TTC549 (cell line): ENCODE measurements around the gene LCA5L.
"Not testable (repeated sequence)": the region's sequence is repeated elsewhere in the genome, so short reads cannot be mapped to it uniquely, and the experiment has no call there.

ENCODE experiments used
- FAIRE-seq: peaks from 2 replicates; lab custom pipeline; 2012; peaks lifted over from hg19 to GRCh38; lab: Jason Lieb, UNC

Gene LCA5L

DNA sequence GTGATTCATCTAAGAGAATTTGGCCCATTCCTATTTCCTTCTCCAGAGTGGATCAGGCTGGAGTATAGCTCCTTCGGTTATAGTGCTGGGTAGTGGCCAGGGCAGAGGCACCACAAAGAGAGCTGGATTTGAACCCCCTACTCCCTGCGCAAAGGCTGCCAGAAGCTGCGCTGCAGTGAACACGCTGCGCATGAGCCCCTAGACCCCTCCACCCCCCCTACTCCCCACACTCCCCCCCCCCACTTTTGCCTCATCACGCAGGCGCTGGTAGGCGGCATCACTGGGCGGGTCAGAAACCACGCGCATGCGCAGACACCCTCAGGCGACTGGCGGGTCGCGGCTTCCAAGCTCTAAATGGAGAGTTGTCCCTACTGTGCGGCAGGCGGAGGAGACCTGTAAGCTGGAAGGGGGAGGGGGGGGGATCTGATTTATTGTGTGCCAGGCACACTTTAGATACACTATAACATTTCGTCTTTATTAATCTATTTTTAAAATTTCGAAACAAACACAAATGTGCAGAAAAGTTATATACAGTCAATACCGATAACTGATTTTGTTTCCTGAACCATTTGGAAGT lies 58.0 kb downstream of the LCA5L start:
- no peak for FAIRE-seq

GRCh38 chr21:39386899-39387298 lies 58.7 kb downstream of the LCA5L start:
- no peak for FAIRE-seq

- FAIRE-seq: no peak
Observed at GRCh38 chr21:39386194-39386593, 59.4 kb downstream of the LCA5L start.

DNA sequence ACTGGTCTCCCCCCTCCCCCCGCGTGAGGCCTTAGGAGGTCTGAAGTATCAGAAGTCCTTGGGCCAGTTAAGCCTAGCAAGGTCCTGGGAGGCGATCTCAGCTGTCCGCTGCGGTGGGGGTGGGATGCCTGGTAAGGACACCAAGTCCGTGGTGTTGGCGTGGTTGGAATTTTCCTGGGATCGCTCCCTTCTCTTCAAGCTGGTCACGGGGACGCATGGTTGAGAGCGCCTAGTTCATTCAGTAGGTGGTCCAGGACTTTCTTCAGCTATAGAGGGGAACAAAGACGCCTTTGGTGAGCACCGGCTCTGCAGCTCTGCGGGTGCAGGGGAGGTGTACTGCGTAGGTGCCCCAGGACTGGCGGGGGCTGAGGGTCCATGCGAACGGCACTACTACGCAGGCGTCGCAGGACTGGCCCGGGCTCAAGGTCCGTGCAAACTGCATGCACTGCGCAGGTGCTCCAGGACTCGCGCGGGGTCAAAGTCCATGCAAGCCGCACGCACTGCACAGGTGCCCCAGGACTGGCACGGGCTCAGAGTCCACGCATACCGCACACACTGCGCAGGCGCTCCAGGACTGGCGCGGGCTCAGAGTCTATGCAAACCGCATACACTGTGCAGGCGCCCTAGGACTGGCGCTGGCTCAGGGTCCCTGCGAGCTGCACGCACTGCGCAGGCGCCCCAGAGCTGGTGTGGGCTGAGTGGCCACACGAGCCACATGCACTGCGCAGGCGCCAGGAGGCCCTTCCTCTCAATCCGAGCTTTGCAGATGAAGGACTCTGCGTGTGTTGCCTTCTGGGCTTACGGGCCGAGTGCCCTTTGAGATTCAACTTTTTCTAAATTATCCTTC lies 60.1 kb downstream of the LCA5L start:
- no peak for FAIRE-seq

DNA sequence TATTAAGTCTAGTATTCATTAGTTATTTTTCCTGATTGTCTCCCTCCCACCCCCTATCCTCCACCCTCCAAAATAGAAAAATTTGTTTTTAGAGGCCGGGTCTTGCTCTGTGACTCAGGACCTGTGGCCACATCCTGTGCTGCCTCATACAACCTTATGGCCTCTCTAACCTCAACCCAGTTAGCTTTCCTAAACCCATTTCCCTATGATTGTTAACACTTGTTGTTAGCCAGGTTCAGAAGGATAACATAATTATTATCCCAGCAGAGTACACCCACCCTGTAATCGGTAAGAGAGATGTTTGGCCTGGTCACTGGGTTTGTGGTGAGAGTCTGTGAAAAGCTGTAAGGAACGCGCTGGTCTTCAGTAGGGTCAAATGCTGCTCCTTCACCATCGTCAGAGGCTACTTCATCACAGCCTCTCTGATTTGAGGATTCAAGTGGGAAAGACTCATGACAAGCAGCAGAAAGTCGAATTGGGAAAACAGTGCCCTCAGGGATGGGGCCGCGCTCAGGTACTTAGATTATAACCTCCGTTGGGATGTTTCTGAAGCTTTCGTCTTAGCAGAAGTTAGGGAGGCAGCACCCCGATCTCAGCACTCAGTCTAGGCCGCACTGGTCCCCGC lies 60.8 kb downstream of the LCA5L start:
- FAIRE-seq: no peak

DNA sequence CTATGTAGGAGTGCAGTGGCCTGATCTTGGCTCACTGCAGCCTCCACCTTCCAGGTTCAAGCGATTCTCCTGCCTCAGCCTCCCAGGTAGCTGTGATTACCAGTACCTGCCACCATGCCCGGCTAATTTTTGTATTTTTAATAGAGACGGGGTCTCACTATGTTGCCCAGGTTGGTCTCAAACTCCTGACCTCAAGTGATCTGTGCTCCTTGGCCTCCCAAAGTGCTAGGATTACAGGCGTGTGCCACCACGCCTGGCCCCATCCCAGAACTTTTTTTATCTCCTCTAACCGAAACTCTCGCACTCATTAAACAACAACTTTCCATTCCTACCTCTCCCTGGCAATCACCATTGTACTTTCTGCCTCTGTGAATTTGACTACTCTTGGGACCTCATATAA lies 63.5 kb downstream of the LCA5L start:
- not testable (repeated sequence) for FAIRE-seq

DNA sequence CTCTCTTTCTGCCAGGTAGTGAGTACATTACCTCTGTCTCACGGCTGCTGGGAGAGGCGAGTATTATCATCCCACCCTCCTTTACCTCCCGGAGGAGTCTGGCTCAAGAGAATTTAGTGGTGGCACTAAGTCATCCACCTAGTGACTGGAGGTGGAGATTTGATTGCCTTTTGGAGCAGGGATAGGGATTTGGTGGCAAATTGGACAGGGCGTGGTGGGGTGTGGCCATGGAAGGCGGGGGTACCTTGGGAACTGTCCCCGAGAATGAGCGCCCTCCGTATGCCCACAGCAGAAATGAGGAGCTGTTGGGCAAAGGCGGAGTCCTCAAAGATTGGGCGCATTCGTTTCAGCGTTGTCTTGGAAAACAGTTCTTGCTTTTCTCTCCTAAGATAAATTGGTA lies 64.6 kb downstream of the LCA5L start:
- FAIRE-seq: no peak

DNA sequence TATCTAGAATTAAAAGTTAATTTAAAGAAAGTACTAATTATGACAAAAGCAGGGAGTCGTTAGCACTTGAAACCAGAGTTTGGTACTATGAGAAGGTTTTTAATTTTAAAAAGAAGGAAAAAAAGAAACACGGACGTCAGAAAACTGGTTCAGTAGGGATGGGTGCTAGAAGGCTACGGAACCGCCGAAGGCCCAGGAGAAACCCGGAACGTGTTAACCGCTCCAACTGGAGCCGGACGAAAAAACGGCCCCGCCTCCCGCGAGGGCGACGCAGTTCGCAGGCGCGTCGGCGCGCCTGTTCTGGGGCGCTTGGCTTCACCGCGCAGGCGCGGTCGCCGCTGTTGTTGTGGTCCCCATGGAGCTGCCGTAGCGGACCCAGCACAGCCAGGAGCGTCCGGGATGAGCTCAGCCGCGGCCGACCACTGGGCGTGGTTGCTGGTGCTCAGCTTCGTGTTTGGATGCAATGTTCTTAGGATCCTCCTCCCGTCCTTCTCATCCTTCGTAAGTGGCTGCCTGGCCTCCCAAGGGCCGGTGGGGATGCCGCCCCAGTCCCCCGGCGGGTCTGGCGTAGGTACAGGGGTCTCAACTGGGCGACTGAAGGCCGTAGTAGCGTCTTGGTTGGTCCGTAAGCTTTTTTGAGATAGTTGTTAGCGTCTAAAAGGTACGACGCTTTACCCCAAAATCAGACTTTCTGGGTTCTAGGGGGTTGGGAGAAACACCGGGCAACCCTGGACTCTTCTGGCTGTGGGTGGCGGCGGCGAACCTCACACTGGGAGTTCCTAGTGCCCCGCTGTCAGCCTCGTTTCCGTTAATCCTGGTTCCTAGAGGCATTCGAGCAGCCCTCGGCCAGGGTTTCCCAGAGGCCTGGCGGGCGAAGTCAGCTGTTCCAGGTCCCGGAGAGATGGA lies 65.3 kb downstream of the LCA5L start:
- FAIRE-seq: no peak

DNA sequence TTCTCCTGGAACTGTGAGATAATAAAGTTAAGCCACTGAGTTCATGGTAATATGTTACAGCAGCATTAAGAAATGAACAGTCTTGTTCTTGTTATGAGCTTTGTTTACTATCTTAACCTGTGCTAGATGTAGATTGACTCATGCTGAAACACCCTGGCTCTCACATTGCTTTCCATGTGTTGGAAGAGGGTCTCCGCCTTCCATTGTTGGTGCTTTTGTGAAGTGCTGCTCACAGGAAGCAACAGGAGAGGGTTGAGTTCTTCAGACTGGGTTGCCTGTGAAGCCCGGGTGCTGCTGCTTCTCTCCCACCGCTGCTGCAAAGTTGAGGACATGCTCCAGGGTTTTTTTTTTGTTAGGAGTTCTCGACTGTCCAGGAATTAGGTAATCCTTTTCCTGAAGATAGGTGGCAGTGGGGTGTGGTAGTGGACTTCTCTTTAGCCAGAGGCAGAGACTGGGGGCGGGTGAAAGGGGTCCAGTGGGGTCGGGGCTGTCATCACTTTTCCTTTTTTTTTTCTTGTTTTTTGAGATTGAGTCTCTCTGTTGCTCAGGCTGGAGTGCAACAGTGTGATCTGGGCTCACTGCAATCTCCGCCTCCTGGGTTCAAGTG lies 68.0 kb downstream of the LCA5L start:
- FAIRE-seq: no peak

DNA sequence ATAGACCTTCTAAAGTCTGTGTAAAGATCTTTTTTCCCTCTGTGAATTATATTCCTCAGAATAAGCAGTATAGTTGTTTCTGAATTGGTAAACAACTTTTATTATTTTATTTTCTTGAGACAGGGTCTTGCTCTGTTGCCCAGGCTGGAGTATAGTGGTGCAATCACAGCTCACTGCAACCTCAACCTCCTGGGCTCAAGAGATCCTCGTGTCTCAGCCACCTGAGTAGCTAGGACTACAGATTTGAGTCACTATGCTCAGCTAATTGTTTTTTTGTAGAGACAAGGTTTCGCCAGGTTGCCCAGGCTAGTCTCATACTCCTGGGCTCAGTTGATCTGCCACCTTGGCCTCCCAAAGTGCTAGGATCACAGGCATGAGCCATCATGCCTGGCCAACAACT lies 70.1 kb downstream of the LCA5L start:
- no peak for FAIRE-seq

GRCh38 chr21:39374046-39374445 lies 71.5 kb downstream of the LCA5L start:
- FAIRE-seq: no peak

DNA sequence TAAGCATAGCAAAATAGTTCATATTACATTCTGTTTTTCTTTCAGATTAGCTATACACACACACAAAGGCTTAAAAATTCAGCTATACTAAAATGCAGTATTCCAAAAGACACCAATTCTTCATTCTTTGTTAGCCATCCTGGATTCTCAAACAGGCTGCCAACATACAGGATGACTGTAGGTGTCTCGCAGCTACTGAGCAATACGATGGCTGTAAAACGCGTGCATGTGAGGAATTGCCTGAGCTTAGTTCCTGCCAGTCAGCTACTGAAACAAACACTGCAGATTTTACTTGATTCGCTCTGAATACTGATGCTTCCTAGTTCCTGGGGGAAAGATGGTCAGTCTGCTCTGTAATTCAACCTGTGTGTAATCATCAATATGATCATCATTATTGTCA lies 71.9 kb downstream of the LCA5L start:
- no peak for FAIRE-seq

DNA sequence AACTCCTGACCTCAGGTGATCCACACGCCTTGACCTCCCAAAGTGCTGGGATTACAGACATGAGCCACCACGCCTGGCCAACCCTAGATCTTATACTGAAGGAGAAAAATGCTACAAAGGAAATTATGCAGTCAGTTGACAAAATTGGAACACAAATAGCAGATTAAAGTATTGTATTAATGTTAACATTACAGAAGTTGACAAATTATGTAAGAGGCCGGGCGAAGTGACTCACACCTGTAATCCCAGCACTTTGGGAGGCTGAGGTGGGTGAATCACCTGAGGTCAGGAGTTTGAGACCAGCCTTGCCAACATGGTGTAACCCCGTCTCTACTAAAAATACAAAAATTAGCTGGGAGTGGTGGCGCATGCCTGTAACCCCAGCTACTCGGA lies 75.7 kb downstream of the LCA5L start:
- not testable (repeated sequence) for FAIRE-seq

DNA sequence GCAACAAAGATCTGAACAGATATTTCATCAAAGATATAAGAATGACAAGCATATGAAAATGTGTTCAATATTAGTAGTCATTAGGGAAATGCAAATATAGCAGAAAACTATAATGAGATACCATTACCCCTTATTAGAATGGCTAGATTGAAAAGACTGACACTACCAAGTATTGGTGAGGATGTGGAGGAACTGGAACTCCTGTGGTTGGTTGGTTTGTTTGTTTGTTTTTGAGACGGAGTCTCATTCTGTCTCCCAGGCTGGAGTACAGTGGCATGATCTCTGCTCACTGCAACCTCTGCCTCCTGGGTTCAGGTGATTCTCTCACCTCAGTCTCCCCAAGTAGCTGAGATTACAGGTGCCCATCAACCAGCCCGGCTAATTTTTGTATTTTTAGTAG lies 77.8 kb downstream of the LCA5L start:
- no peak for FAIRE-seq

DNA sequence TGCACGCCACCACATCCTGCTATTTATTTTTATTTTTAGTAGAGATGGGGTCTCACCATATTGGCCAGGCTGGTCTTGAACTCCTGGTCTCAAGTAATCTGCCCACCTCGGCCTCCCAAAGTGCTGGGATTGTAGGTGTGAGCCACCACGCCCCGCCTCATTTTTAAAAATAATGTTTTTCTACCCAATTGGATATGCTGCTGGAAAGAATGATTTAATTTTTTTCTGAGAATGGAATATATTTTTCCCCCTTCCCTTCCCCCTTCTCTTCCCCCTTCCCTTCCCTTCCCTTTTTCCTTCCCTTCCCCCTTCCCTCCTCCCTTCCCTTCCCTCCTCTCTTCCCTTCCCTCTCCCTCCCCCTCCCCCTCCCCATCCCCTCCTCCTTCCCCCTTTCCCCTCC lies 79.0 kb downstream of the LCA5L start:
- FAIRE-seq: no peak

GRCh38 chr21:39364949-39365348 lies 80.6 kb downstream of the LCA5L start:
- no peak for FAIRE-seq

DNA sequence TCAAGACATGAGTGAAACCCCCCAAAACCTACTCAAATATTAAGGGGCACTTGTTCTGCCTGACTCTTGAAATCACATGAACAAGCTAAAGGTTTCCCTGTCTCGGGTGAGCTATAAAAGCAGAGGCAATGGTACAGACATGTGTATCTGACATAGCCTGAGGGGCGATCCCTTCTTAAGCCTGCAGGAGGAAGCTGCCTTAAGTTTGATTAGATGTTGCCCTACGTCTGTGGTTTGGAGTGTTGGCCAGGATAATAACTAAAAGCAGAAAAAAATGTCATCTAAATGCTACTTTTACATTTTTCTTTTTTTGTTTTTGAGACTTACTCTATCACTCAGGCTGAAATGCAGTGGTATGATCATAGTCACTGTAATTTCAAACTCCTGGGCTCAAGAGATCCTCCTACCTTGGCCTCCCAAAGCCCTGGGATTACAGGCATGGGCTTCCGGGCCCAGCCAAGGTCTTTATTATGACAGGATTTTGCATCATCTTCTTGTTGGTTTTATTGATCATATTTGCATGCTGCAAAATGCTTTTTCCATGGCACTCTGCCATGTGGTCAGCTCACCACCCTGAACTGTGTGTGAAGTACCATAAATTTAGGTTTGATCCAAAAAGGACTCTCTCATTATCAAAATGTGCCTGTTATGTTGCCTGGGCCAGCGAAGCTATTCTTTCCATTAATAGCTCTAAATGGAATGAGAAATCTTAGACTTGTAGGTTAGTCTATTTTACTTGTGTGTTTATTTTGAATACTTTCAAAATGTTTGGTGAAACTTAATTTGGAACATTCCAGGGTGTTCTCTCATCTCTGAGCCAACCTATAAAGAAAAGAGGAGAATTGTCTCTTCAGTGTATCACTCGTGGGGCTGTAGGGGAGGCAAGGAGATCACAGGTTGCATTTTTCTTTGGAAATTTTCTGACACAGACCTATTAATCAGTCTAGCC lies 81.7 kb downstream of the LCA5L start:
- no peak for FAIRE-seq

GRCh38 chr21:39362733-39363132 lies 82.8 kb downstream of the LCA5L start:
- no peak for FAIRE-seq

GRCh38 chr21:39359382-39359781 lies 86.2 kb downstream of the LCA5L start:
- FAIRE-seq: no peak
